NCI-H2107 (cell line): ENCODE data around the gene KCNJ14.

Experiments
- DNase-seq: peaks from one replicate; lab custom pipeline; 2025; lab: John Stamatoyannopoulos, UW

Gene KCNJ14

GRCh38 chr19:48508729-48509411 is 53.5 kb downstream of the KCNJ14 start:
- DNase-seq = no peak

- DNase-seq = no peak
These were observed 54.3 kb downstream of the KCNJ14 start for GRCh38 chr19:48509467-48510194.

GRCh38 chr19:48510421-48511268 is 55.3 kb downstream of the KCNJ14 start:
- no peak for DNase-seq

DNA sequence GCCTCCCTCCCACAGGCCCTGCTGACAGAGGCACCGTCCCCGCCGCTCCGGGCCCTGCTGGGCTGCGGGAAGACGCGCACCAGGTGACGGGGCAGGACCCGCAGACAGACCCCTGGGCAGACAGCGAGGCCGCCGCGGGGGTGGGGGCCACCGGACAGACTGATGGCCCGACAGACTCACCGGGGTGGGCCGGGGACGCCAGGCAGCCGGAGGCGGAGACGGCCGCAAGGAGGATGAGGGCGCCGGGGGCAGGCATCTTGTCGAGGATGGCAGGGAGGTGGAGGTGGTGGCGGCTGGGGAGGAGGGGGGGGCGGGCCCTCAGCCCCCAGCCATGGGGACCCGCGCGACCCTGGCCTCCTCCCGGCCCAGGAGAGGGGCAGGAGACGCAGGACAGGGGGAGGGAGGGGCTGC is 56.0 kb downstream of the KCNJ14 start:
- DNase-seq = no peak

DNA sequence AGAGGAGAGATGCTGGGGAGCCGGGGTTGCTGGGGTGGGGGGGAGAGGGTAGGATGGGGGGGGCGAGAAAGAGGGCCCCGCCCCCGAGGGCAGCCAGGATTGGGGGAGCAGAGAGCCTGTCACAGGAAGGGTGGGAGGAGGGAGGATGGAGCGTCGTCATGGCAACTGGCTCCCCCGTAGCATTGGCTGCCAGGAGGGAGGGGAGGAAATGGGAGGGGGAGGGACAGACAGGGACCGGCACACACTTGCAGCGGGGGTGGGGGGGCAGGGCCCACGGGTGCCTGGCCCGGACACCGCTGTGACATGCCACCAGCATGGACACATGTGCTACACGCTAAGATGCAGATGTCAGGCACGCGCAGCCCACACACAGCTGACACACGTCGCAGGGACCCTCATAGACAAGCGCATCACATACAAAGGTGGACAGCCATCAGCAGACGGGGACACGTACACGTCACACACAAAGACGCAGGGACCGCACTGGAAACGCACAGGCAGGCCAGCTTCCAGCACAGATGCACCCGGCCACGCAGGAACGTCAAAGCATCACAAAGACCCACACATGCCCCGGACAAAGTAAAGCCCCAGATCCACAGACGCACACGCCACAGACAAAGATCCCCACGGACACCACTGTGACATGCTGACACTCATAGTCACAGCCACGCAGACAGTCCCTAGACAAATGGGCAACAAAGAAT is 56.6 kb downstream of the KCNJ14 start, which contains the start of gene LMTK3:
Gene LMTK3, minus strand, starts transcription at position 36 of the 704 bp plus-strand sequence. CDS start 259 bp downstream, outside the sequence.
- DNase-seq = no peak

- DNase-seq = no peak
These were observed 57.3 kb downstream of the KCNJ14 start for GRCh38 chr19:48512504-48513288.

- DNase-seq = no peak
These were observed 58.1 kb downstream of the KCNJ14 start for GRCh38 chr19:48513289-48514122.

DNA sequence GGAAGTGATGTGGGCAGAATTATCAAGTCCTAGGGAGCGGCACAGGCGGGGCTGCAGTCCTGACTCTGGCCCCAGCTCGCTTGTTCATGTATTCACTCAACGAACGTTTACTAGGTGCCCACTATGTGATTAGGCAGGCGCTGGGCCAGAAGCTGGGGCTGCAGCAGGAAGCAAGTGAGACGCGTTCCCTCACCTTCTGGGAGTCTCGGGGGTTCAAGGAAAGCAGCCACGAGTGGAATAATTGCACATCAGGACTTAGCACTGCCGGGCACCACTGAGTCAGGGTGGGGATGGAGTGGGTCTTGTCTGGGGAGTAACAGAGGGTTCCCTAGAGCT is 58.7 kb downstream of the KCNJ14 start:
- DNase-seq = no peak

- no peak for DNase-seq
These were observed 61.2 kb downstream of the KCNJ14 start for GRCh38 chr19:48516536-48516935.
